Stimulated activated naive B cell treated with anti-CD40 and anti-IgM and Interleukin-4, amounts not matched to agents 10 μg/mL and 1 μg/mL and 100 μg/mL, for 72 hours (primary cell): ENCODE measurements around the gene ADAMTS6.

ENCODE experiments used
- ATAC-seq, 2 donors: fragments of 150-1000 bp; cut with Tn5 transposase; replicated peaks; 2 replicates each; pipeline ENCODE4 v1.10.0; 2021; ENCODE audit warnings: moderate library complexity in 1 of 2
- DNase-seq: peaks from one replicate; pipeline ENCODE4 v3.0.0; 2021
- H3K27ac Mint-ChIP-seq: one replicate; pipeline ENCODE4 v1.8.0; 2022; ENCODE audit warnings: mild to moderate bottlenecking, mixed read lengths
- H3K27me3 Mint-ChIP-seq, 2 donors: one replicate each; pipeline ENCODE4 v1.8.0; 2022; ENCODE audit warnings: mixed read lengths in 2 of 2
- H3K36me3 Mint-ChIP-seq, 2 donors: one replicate each; pipeline ENCODE4 v1.8.0; 2022; ENCODE audit warnings: mixed read lengths in 2 of 2, mild to moderate bottlenecking in 1 of 2
- H3K4me1 Mint-ChIP-seq, 2 donors: one replicate each; pipeline ENCODE4 v1.8.0; 2022; ENCODE audit warnings: mixed read lengths in 2 of 2, mild to moderate bottlenecking in 1 of 2
- H3K4me3 Mint-ChIP-seq, 2 donors: one replicate each; pipeline ENCODE4 v1.8.0; 2022; ENCODE audit warnings: mild to moderate bottlenecking in 2 of 2, mixed read lengths in 2 of 2, moderate library complexity in 1 of 2
- H3K9me3 Mint-ChIP-seq, 2 donors: one replicate each; pipeline ENCODE4 v1.8.0; 2022; ENCODE audit warnings: mixed read lengths in 2 of 2, mild to moderate bottlenecking in 1 of 2

The ADAMTS6 gene

GRCh38 chr5:65103756-65104440 is 377.8 kb downstream of the ADAMTS6 start:
- H3K27me3 Mint-ChIP-seq = peaks cover 0 to 4% of the 10 kb centered on the region in 2 donors
- H3K27ac Mint-ChIP-seq = peak overlapping the region; percentile 82
- H3K9me3 Mint-ChIP-seq = no peaks in the 10 kb centered on the region
- no peak for ATAC-seq
- no peak for DNase-seq
- peak overlapping the region; percentile 76 to 87 for H3K4me3 Mint-ChIP-seq
- no peaks in the 10 kb centered on the region for H3K36me3 Mint-ChIP-seq
- peaks cover 22 to 25% of the 10 kb centered on the region in 2 donors for H3K4me1 Mint-ChIP-seq

GRCh38 chr5:65102976-65103711 is 378.6 kb downstream of the ADAMTS6 start:
- peak; percentile 39 for DNase-seq
- H3K36me3 Mint-ChIP-seq = no peaks in the 10 kb centered on the region
- peak overlapping the region; percentile 82 for H3K27ac Mint-ChIP-seq
- peaks cover 22 to 25% of the 10 kb centered on the region in 2 donors for H3K4me1 Mint-ChIP-seq
- peaks cover 0 to 4% of the 10 kb centered on the region in 2 donors for H3K27me3 Mint-ChIP-seq
- peak; percentile 84 for ATAC-seq
- H3K9me3 Mint-ChIP-seq = no peaks in the 10 kb centered on the region
- peak overlapping the region; percentile 87 to 89 for H3K4me3 Mint-ChIP-seq

- Mint-ChIP-seq H3K4me1 (peaks cover 22 to 25% of the 10 kb centered on the region in 2 donors), H3K27me3 (peaks cover 0 to 2% of the 10 kb centered on the region in 2 donors), H3K36me3 (no peaks in the 10 kb centered on the region), H3K4me3 (peak overlapping the region; percentile 87 to 89), H3K9me3 (no peaks in the 10 kb centered on the region), H3K27ac (peak overlapping the region; percentile 93)
- DNase-seq (no peak), ATAC-seq (peak; percentile 12 to 20)
Measured at GRCh38 chr5:65102371-65102975, 379.2 kb downstream of the ADAMTS6 start.

- Mint-ChIP-seq H3K4me3 (no peak overlapping the region), H3K9me3 (no peaks in the 10 kb centered on the region), H3K27me3 (no peaks in the 10 kb centered on the region), H3K27ac (no peak overlapping the region), H3K4me1 (peaks cover 22 to 25% of the 10 kb centered on the region in 2 donors), H3K36me3 (no peaks in the 10 kb centered on the region)
- DNase-seq (no peak), ATAC-seq (no peak)
Measured at GRCh38 chr5:65101632-65102100, 380.1 kb downstream of the ADAMTS6 start.

GRCh38 chr5:65100911-65101631 is 380.6 kb downstream of the ADAMTS6 start:
- no peak for ATAC-seq
- peaks cover 22 to 25% of the 10 kb centered on the region in 2 donors for H3K4me1 Mint-ChIP-seq
- DNase-seq = no peak
- no peaks in the 10 kb centered on the region for H3K36me3 Mint-ChIP-seq
- H3K9me3 Mint-ChIP-seq = no peaks in the 10 kb centered on the region
- H3K27me3 Mint-ChIP-seq = no peaks in the 10 kb centered on the region
- H3K27ac Mint-ChIP-seq = no peak overlapping the region
- no peak overlapping the region for H3K4me3 Mint-ChIP-seq
